Fibroblast of skin of left quadriceps (primary cell): ENCODE results near the gene TUBB4A.

ENCODE experiments used
- DNase-seq, 2 experiments: peaks; one replicate each; pipeline ENCODE4 v3.0.0-alpha.2; 2013; ENCODE audit warnings: low read depth in 2 of 2

Gene TUBB4A

DNA sequence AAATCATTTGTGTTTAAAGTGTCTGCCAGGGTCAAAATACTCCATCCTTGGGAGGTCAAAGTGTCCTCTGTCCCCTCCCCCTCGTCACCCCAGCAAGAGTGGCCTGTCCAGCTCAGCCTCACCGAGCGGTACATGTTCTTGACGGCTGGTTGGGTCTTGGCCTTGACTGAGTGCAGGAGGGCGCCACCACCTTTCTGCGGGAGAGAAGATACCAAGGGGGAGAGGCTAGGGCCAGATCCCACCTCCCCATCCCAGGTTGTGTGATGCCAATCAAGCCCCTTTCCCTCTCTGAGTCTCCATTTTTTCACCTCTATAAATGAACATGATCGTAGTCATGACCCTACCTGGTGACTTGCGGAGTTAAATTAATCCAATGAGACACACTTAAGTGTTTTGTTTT lies 31.9 kb downstream of the TUBB4A start:
- no peak for DNase-seq

DNA sequence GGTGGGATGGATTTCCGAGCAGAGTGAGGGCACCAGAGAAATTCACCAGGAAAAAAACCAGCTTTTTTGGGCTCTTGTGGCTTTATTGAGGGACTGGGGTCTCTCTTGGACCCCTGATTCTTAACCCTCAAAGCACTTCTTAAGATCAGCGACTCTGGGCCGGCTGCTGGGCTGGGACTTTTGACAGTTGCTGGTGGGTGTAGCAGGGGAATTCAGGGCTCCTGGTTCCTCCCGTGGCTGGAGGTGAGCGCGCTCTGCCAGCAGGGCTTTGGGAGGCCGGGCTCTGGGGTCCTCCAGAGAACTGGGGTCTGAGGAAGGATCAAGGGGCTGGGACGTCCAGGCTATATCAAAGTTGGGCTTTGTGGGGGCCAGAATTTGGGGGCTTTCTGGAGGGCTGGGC lies 34.7 kb downstream of the TUBB4A start:
- DNase-seq = no peak

DNA sequence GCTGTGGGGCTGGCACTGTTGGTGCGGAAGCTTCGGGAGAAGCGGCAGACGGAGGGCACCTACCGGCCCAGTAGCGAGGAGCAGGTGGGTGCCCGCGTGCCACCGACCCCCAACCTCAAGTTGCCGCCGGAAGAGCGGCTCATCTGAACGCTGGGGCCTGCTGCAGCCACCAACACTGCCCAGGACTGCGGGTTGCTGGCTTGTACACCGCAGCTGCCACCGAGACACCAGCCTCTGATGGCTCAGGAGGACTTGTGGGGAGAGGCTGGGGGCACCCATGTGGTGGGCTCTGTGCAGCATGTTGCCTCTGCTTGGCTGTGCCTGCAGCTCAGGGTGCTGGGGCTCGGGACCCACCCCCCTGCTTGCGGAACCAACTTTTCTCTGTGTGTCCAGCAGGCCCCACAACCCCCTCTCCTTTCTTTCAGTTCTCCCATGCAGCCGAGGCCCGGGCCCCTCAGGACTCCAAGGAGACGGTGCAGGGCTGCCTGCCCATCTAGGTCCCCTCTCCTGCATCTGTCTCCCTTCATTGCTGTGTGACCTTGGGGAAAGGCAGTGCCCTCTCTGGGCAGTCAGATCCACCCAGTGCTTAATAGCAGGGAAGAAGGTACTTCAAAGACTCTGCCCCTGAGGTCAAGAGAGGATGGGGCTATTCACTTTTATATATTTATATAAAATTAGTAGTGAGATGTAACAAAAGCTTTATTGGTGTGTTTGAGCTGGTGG lies 35.4 kb downstream of the TUBB4A start:
- DNase-seq = no peak

DNA sequence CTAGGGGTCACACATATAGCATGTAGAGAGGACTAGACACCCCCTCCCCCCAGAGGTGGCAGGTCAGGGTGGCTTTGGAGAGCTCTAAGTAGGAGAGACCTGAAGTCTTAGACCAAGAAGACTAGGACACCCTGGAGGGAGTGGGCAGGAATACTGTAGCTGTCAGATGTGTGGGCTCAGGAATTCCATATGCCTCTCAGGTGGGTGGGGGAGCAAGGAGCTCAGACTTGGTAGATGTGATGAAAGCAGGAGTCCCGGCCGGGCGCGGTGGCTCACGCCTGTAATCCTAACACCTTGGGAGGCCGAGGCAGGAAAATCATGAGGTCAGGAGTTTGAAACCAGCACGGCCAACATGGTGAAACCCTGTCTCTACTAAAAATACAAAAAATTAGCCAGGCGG lies 36.4 kb downstream of the TUBB4A start:
- DNase-seq = no peak

DNA sequence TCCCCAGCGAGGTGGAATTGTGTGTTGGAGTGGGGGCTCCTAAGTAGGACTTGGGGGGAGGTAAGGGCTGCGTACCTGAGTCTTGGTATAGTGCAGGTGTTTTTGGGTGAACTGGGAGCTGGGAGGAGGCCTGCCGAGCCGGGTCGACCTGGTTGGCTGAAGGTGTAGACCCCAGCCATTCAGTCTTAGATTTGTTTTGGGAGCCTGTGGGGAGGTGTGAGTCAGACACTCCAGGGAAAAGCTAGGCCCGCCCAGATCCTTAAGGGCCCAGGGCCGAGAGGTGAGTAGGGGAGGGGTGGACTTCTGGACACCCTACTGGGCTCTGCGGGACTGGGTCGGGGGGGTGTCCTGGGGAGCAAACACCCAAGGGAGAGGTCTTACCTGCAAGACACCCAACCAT lies 37.1 kb downstream of the TUBB4A start:
- no peak for DNase-seq

DNA sequence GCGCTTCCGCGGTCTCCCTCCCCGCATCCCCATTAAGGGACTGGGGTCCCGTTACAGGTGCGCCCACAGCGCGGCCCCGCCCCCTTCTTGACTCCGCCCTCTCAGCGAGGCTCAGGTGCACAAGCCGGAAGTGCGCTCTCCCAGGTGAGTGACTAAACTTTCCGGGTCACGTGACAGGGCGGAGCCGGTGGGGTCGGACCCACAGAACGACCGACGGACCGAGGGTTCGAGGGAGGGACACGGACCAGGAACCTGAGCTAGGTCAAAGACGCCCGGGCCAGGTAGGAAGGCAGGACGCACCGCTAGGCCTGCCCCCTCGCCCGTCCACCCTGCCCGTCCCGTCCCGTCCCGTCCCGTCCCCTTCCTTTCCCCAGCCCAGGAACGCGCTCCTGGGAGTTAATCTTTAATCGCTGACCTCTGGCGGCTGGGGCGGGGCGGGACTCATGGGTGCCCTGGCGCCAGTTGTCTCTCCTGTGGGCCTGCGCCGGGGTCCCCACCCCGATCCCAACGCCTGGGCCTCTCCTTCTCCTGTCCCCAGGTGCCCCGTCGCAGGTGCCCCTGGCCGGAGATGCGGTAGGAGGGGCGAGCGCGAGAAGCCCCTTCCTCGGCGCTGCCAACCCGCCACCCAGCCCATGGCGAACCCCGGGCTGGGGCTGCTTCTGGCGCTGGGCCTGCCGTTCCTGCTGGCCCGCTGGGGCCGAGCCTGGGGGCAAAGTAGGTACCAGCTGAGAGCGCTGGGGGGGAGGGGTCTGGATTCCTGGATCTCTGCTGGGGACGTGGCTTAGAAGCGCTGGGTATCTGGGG lies 37.8 kb downstream of the TUBB4A start, which contains the start of gene CRB3:
Gene CRB3, plus strand, starts transcription at position 202 of the 804 bp plus-strand sequence. Its CDS starts 431 bp downstream, at position 633.
- DNase-seq = no peak

DNA sequence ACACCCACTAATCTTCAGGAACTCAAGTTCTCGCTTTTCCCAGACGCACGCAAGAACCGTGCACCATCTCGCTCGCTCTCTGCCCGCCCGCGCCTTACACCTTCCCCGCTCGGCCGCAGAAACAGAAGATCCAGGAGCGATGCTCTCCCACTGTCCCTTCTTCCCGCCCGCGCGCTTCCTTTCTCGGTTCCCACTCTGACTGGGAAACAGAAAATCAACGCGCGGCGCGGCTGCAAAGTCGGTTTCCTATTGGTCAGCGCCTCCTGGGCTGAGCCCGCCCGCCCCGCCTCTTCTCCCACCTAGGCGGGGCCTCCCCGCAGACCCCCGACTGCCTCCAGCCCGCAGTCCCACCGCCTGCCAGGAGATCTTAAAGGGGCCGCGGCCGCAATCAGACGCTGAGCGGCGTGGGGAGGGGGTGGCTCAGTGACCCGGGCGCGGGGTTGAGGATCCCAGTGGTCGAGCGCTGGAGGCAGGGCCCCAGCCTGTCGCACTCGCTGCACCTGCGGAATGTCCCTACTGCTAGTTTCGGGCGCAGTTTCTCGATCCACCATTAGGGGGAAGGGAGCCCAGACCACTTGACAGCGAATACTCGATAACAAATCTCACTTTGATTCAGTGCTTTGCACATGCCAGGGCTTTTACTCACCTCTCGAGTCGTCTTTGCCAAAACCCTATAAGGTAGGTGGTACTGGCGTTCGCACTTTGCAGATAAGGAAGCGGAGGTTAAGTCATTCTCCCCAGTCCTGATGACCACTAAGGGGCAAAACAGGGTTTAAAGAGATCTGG lies 41.8 kb downstream of the TUBB4A start:
- peak; percentile 98 for DNase-seq

DNA sequence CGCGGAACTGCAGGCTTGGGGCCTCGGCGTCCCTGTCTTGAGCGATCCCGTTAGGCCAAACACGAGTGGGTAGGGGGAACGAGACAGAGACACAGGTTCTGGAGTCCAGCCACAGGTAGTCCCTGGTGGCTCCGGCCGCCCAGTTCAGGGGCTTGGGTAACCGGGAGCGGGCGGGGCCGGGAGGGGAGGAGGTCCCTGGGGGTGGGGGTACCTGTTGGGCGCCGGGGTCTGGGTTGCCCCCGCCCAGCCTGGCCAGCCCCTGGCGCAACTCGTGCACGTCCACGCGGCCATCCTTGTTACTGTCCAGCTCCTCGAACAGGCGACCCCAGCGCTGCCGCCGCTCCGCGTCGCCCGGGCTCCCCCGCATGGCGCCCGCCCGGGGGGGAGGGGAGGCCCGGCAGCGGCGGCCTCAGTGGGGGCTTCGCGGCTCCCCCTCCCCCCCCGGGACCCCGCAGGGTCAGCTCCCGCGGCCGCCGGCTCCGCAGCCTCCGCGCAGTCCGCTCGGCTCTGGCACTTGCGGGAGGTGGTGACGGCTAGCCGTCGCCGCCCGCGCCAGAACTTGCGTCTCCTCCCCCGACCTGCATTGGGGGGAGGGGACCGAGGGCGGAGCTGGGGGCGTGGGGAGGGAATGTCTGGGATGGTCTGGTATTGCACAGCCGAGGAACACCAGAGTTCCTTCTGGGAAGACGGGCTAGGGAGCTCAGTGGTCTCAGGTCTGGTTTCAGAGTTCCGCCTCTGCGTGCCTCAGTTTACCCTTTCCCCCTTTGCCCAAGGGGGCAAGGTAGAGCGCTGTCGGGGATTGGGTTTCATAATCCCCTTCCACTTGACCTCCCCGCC lies 42.6 kb downstream of the TUBB4A start, which contains the start of gene SLC25A23:
Gene SLC25A23, minus strand, starts transcription at position 531 of the 837 bp plus-strand sequence. Its CDS starts 164 bp downstream, at position 367.
- DNase-seq = peak; percentile 50 to 60

DNA sequence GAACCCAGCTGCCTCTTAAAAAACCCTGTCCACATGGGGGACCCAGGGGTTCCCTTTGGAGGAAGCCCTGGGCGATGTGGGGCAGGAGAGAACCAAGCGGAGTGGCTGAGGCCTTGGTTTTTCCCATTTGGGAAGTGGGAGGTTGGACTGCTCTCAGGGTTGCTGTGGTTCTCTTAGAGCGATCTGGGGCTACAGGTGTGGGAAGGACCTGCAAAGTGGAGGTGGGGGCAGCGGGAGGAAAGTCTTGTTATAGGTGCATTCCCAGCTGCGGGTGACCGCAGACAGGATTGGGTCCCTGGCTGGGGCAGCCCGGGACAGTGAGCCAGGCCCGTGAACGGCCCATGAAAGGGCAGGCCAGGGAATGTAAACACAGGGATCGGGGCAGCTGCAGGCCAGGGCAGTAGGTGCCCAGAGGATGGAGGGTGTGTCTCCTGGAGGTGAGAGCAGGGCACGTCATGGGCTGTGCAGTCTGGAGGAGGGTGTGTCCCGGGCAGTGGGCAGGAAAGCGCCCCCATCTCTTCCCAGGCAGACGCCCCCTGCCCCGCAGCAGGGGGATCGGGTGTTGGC lies 43.3 kb downstream of the TUBB4A start:
- DNase-seq = no peak

DNA sequence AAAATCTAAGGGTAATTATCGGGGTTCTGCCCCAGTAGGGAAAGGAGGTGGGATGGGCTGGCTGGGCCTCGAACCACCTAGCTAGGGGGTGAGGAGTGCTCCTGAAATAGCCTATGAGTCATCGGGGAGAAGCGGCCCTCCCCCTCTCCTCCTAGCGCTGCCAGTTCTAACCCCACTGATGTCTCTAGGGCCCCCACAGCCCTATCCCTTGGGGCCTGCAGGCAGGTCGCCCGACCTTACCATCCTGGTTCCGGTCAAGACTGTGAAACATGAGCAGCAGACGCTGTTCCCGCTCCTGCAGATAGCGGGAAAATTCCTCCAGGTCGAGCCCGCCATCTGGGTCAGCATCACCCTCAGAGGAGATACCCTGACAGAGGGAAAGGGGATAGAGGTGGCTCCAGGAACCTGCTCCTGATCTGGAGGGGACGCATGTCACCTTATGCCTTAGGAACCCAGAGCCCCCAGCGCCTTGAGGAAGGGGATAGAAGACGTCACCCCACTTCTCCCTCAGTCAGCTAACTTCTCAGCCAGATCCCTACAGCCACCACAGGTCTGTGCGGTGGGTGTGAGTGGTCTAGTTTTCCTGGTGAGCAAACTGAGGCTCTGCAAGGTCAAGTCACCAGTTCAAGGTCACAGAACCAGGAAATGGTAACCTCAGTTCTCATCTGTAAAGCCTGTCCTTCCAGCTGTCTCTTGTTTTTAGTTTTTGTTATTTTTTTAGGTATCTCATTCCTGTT lies 44.0 kb downstream of the TUBB4A start:
- DNase-seq = no peak

DNA sequence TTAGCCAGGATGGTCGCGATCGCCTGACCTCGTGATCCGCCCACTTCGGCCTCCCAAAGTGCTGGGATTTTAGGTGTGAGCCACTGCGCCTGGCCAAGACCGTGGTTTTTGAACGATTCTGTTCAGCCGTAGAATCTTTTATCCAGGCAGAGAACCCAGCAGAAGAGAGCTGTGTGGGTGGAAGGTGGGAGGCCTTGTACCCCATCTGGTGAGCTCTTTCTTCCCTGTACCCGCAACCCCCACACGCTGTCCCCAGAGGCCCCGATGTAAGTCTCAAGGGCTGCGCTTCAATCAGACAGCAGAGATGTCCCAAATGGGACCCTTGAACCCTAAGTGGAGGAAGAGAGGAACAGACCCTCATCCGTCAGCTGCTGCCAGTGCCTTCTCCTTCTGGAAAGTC lies 46.2 kb downstream of the TUBB4A start:
- no peak for DNase-seq

DNA sequence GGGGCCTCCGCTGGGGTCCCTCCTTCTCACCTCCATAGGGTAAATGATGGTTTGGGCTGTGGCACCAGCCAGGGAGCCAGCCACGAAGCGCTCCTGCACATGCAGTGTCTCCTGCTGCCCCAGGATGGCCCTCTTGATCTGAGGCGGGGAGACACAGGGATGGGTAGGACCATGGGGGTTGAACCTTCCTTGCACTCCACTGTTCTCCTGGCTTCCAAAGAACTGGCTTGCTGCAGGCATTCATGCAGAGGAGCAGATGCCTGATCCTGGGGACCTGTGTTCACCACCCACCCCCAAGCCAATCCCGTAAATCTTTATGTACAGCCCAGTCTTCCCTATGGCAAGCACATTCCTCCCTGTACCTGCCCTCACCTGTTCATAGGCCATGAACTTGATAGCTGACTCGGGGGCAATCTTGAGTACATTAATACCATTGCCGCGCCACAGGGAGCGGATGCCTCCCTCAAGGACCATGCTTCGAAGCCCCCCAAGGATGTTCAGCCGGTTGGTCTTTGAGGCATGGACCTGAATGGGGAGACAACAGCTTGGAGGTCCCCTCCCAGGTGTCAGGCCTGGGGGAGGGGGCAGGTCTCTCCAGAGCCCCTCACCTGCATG lies 48.1 kb downstream of the TUBB4A start:
- DNase-seq = no peak

DNA sequence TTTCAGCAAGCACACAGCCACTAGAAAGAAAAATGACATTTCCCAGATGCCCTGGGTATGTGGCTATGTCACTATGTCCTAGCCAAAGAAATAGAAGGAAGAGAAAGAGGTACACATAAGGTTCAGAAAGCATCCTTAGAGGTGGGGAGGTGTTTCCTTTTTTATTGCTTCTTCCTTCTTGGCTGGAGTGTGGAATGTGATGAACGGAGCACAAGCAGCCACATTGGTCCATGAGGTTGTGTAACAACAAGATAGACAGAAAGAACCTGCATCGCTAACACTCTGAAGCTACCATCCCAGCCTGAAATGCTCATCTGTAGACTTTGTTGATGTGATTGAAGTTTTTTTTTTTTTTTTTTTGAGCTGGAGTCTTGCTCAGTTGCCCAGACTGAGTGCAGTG lies 49.2 kb downstream of the TUBB4A start:
- DNase-seq = no peak

DNA sequence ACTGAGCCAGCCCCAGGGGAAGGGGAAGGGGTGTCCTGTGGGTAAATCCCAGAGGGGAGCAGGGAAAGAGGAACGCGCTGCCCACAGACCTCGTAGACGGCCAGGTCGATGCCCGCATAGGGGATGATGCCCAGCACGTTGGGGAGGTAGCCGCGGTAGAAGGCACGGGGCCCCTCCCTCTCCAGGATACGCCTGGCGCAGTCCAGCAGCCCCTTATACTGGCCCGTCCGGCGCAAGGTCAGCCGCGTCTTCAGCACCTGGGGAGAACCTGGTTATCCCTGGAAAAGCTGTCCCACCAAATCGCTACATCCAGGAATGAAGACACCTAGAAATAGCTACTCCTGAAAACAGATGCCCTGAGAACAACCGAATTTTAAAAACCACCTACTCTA lies 49.9 kb downstream of the TUBB4A start:
- no peak for DNase-seq

DNA sequence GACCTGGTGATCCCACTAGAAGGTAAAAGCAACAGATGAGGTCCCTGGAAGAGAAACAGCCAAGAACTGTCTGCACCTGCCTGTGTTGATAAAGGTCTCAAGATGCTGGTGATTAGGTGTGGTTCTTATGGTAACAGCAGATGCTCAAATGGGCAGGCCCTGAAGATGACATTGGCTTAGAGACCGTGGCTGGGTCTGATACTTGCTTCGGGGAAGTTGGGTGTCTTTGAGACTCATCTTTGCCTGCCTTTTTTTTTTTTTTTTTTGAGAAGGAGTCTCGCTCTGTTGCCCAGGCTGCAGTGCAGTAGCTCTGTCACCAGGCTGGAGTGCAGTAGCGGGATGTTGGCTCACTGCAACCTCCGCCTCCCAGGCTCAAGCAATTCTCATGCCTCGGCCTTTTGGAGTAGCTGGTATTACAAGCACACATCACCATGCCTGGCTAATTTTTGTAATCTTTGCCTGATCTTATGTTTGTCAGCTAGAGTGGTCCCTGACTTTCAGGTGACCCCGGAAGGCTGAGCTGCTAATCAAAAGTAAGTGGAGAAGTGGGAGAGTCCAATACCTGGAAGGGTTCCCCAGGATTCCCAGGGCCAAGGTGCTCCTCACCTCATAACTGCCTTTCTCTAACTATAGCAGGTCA lies 50.4 kb downstream of the TUBB4A start:
- DNase-seq = no peak

DNA sequence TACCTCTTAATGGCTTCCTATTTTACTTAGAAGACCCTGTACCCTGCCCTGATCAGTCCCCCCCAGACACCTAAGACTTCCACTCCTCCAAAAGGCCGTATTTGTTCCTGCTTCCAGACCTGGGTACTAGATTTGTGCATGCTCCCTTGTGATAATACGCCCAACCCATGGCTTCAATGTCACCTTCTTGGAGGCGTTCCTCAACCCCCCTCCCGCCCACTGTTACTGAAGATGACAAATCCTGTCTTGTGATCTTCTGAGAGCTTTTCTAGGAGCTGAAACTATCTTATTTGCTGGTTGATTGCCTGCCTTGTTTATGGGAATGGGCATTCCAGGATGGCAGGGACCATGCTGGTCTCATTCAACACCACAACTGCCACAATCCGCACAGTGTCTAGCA lies 51.9 kb downstream of the TUBB4A start:
- no peak for DNase-seq

DNA sequence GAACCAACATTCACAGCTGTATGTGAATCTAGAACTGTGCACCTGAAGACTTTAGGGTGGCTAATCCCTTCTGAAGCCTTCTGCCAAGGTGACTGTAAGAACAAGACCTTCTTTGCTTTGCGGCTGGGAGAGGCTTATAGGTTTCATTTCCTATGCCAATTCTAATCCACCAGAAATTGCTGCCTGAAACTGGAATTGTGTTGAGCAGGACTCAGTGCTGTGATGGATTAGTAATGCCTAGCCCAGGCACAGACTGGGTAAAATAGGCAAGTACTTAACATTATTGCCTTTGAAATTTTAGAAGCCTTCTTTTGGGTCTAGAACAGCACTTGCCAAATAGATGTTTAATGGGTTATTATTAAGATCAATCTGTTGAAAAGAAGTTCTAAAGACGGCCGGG lies 54.1 kb downstream of the TUBB4A start:
- DNase-seq = no peak

DNA sequence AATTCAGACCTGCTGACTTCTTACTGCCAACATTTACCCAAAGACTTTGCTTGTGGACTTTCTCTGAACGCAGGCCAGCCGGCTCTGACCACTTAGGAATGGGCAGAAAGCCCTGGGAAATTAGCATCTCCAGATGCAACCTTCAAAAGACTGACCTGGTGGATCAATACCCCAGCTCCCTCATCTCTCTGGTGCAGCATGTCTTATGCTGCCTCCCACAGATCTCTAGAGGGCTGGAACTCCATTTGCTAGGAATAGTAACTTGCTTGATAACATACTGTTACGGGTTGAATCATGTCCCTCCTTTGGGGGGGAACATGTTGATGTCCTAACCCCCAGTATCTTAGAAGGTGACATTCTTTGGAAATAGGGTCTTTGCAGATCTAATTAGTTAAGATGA lies 55.7 kb downstream of the TUBB4A start:
- no peak for DNase-seq
